Suprapubic skin (tissue), 4 donors: ENCODE measurements around the gene KCNA3. TPM values are rescaled to one million over a fixed set of nuclear protein-coding genes. Genes with fewer than 3 reads are reported as not detected.

Experiments
- DNase-seq, 2 donors: peaks; one replicate each; pipeline ENCODE4 v3.0.0-alpha.2; 2019; ENCODE audit warnings: low spot score in 2 of 2
- H3K27ac ChIP-seq: fragments of 200-600 bp; sonication (generic); one replicate; pipeline ENCODE4 v1.5.1; 2019
- H3K27me3 ChIP-seq: fragments of 200-600 bp; sonication (generic); one replicate; pipeline ENCODE4 v1.5.1; 2019
- H3K36me3 ChIP-seq: fragments of 200-600 bp; sonication (generic); one replicate; pipeline ENCODE4 v1.5.1; 2019
- H3K4me1 ChIP-seq: fragments of 200-600 bp; sonication (generic); one replicate; pipeline ENCODE4 v1.5.1; 2019
- H3K4me3 ChIP-seq: fragments of 200-600 bp; sonication (generic); one replicate; pipeline ENCODE4 v1.5.1; 2019; ENCODE audit warnings: mild to moderate bottlenecking
- H3K9me3 ChIP-seq: fragments of 200-600 bp; sonication (generic); one replicate; pipeline ENCODE4 v1.5.1; 2019
- CTCF ChIP-seq, 2 donors: fragments of 200-600 bp in 1 of 2; fragments of 450-650 bp in 1 of 2; sonication (generic) in 1 of 2; IDR thresholded peaks; one replicate each; pipeline ENCODE4 v1.5.1; 2016 to 2019; ENCODE audit warnings: antibody characterized with exemption in 2 of 2, mild to moderate bottlenecking in 1 of 2, moderate library complexity in 1 of 2
- EP300 ChIP-seq: sonication (generic); formaldehyde crosslinking; IDR thresholded peaks from one replicate; pipeline ENCODE4 v1.6.1; 2017; ENCODE audit warnings: antibody characterized with exemption
- POLR2A ChIP-seq, 2 donors: fragments of 450-650 bp; IDR thresholded peaks; one replicate each; pipeline ENCODE4 v1.6.1; 2017; ENCODE audit warnings: antibody characterized with exemption in 2 of 2, mild to moderate bottlenecking in 2 of 2, moderate library complexity in 2 of 2
- POLR2AphosphoS5 ChIP-seq, 3 donors: sonication (generic); formaldehyde crosslinking; IDR thresholded peaks; one replicate each; pipeline ENCODE4 v1.6.1; 2017; ENCODE audit warnings: antibody characterized with exemption in 3 of 3
- WGBS: methylation state at CpG from one replicate; pipeline ENCODE4 v1.1.5; 2018; 5-methylcytosine and 5-hydroxymethylcytosine counted together
- total RNA-seq, 4 donors: library from RNA; depleted of rRNA; stranded (reverse); fragments of >200 nt; gene quantifications; one replicate each; pipeline ENCODE4 v1.1.0, GENCODE V29; 2016

The KCNA3 gene
- total RNA-seq, 4 donors from 2014 or later = 0.34 to 1.4 (median 0.80) TPM; not detected in 1

GRCh38 chr1:110684491-110684890 is 9.8 kb upstream of the KCNA3 start:
- DNase-seq = no peak
- no peak for TF ChIP-seq POLR2A (IDR thresholded peaks at IDR 0.05)
- no peak for TF ChIP-seq POLR2AphosphoS5 (IDR thresholded peaks at IDR 0.05)
- no peak for TF ChIP-seq CTCF (IDR thresholded peaks at IDR 0.05)
- TF ChIP-seq EP300 = no peak
- H3K4me1 ChIP-seq = no peaks in the 10 kb centered on the region
- 78% methylated on average over 2 of the region's 2 CpGs for WGBS
- H3K36me3 ChIP-seq = no peaks in the 10 kb centered on the region
- H3K4me3 ChIP-seq = no peak overlapping the region
- H3K9me3 ChIP-seq = no peaks in the 10 kb centered on the region
- no peak overlapping the region for H3K27ac ChIP-seq
- peaks cover 33% of the 10 kb centered on the region for H3K27me3 ChIP-seq

GRCh38 chr1:110682898-110683297 is 8.2 kb upstream of the KCNA3 start:
- TF ChIP-seq POLR2A (IDR thresholded peaks at IDR 0.05) (no peak), CTCF (IDR thresholded peaks at IDR 0.05) (no peak), POLR2AphosphoS5 (IDR thresholded peaks at IDR 0.05) (no peak), EP300 (no peak)
- H3K4me3 ChIP-seq = no peak overlapping the region
- no peaks in the 10 kb centered on the region for H3K9me3 ChIP-seq
- no peaks in the 10 kb centered on the region for H3K36me3 ChIP-seq
- DNase-seq = no peak
- 50% methylated on average over 1 of the region's 1 CpG for WGBS
- H3K27me3 ChIP-seq = peaks cover 42% of the 10 kb centered on the region
- no peaks in the 10 kb centered on the region for H3K4me1 ChIP-seq
- no peak overlapping the region for H3K27ac ChIP-seq

- DNase-seq = no peak
- 69% methylated on average over 3 of the region's 3 CpGs for WGBS
- Histone ChIP-seq H3K4me3 (no peak overlapping the region), H3K9me3 (no peaks in the 10 kb centered on the region), H3K27me3 (peaks cover 32% of the 10 kb centered on the region), H3K27ac (no peak overlapping the region), H3K36me3 (no peaks in the 10 kb centered on the region), H3K4me1 (peaks cover 3% of the 10 kb centered on the region)
- TF ChIP-seq POLR2A (IDR thresholded peaks at IDR 0.05) (no peak), CTCF (IDR thresholded peaks at IDR 0.05) (no peak), EP300 (no peak), POLR2AphosphoS5 (IDR thresholded peaks at IDR 0.05) (no peak)
Observed at GRCh38 chr1:110680036-110680735, 5.4 kb upstream of the KCNA3 start.

GRCh38 chr1:110677526-110677925 is 2.8 kb upstream of the KCNA3 start:
- no peaks in the 10 kb centered on the region for H3K9me3 ChIP-seq
- TF ChIP-seq POLR2AphosphoS5 (IDR thresholded peaks at IDR 0.05) (no peak), CTCF (IDR thresholded peaks at IDR 0.05) (no peak), EP300 (no peak), POLR2A (IDR thresholded peaks at IDR 0.05) (no peak)
- 65% methylated on average over 3 of the region's 3 CpGs for WGBS
- peaks cover 17% of the 10 kb centered on the region for H3K4me1 ChIP-seq
- no peak for DNase-seq
- no peak overlapping the region for H3K4me3 ChIP-seq
- H3K27me3 ChIP-seq = peaks cover 59% of the 10 kb centered on the region
- H3K36me3 ChIP-seq = no peaks in the 10 kb centered on the region
- H3K27ac ChIP-seq = no peak overlapping the region

- Histone ChIP-seq H3K27ac (no peak overlapping the region), H3K9me3 (no peaks in the 10 kb centered on the region), H3K36me3 (no peaks in the 10 kb centered on the region), H3K4me1 (peaks cover 17% of the 10 kb centered on the region), H3K27me3 (peaks cover 64% of the 10 kb centered on the region), H3K4me3 (no peak overlapping the region)
- no peak for TF ChIP-seq EP300
- TF ChIP-seq CTCF (IDR thresholded peaks at IDR 0.05) = no peak
- no peak for TF ChIP-seq POLR2A (IDR thresholded peaks at IDR 0.05)
- no peak for TF ChIP-seq POLR2AphosphoS5 (IDR thresholded peaks at IDR 0.05)
- 80% methylated on average over 4 of the region's 4 CpGs for WGBS
- DNase-seq = no peak
Observed at GRCh38 chr1:110676970-110677369, 2.2 kb upstream of the KCNA3 start.
